H1 (cell line): ENCODE measurements around the gene SLC35E3. TPM values are rescaled to one million over a fixed set of nuclear protein-coding genes. Genes with fewer than 3 reads are reported as not detected.

Experiments used
- CTCF ChIA-PET: fragments of 300-600 bp; sonication (Branson Sonifier 250); formaldehyde crosslinking; loops from one replicate; lab custom pipeline; 2021; ENCODE audit not compliant: partially characterized antibody; lab: Charles Lee
- POLR2A ChIA-PET: fragments of 300-600 bp; sonication (Branson Sonifier 250); formaldehyde crosslinking; loops from one replicate; lab custom pipeline; 2021; ENCODE audit warnings: inconsistent platforms; ENCODE audit not compliant: partially characterized antibody; lab: Charles Lee
- DNase-seq, 2 experiments: peaks; one replicate each; pipeline versions ENCODE4 v3.0.0 to v3.0.0-alpha.2; 2010 to 2022; ENCODE audit warnings: low spot score in 2 of 2, low read depth in 1 of 2, mixed read lengths in 1 of 2
- FAIRE-seq: peaks from 2 replicates; lab custom pipeline; 2011; peaks lifted over from hg19 to GRCh38; lab: Jason Lieb, UNC
- H2AFZ ChIP-seq: 2 replicates; pipeline ENCODE4 v1.8.1; 2012; ENCODE audit warnings: low read length, inconsistent platforms
- H2AK5ac ChIP-seq: 2 replicates; pipeline ENCODE4 v1.6.1; 2013; ENCODE audit warnings: low read depth, low read length
- H2BK120ac ChIP-seq: replicated peaks from 2 replicates; pipeline ENCODE3; 2013; ENCODE audit warnings: low read depth, low read length, inconsistent platforms
- H2BK12ac ChIP-seq: 2 replicates; pipeline ENCODE4 v1.6.1; 2013; ENCODE audit warnings: low read depth, low read length
- H2BK15ac ChIP-seq: 2 replicates; pipeline ENCODE4 v1.6.1; 2013; ENCODE audit warnings: low read length
- H2BK20ac ChIP-seq: 2 replicates; pipeline ENCODE4 v1.6.1; 2013; ENCODE audit warnings: low read length
- H2BK5ac ChIP-seq: 2 replicates; pipeline ENCODE4 v1.6.1; 2013; ENCODE audit warnings: low read depth, low read length
- H3K14ac ChIP-seq: 2 replicates; pipeline ENCODE4 v1.6.1; 2013; ENCODE audit warnings: inconsistent platforms; ENCODE audit not compliant: insufficient read length
- H3K18ac ChIP-seq: 2 replicates; pipeline ENCODE4 v1.6.1; 2013; ENCODE audit warnings: low read length; ENCODE audit errors: extremely low read depth
- H3K23ac ChIP-seq: 2 replicates; pipeline ENCODE4 v1.6.1; 2013; ENCODE audit warnings: inconsistent platforms; ENCODE audit not compliant: insufficient read length
- H3K23me2 ChIP-seq: 2 replicates; pipeline ENCODE4 v1.6.1; 2013; ENCODE audit warnings: low read depth, low read length
- H3K27ac ChIP-seq: 2 replicates; pipeline ENCODE4 v1.6.1; 2011; ENCODE audit warnings: low read depth, low read length, inconsistent platforms
- H3K27me3 ChIP-seq, 4 experiments: replicated peaks in 1 of 4; 1 replicate in 1 of 4; 2 replicates in 3 of 4; pipeline versions ENCODE4 v1.6.1 to v1.8.1; 2011 to 2013; ENCODE audit warnings: low read length in 3 of 4, mild to moderate bottlenecking in 3 of 4, inconsistent platforms in 2 of 4, mixed read lengths in 2 of 4, moderate library complexity in 1 of 4; ENCODE audit not compliant: control insufficient read depth in 3 of 4, insufficient read depth in 3 of 4; ENCODE audit errors: extremely low read depth in 1 of 4
- H3K36me3 ChIP-seq, 4 experiments: 2 replicates each; pipeline versions ENCODE4 v1.6.1 to v1.8.1; 2011 to 2013; ENCODE audit warnings: mild to moderate bottlenecking in 4 of 4, low read length in 3 of 4, moderate library complexity in 2 of 4, control low read depth in 1 of 4, inconsistent platforms in 1 of 4; ENCODE audit not compliant: insufficient read depth in 4 of 4, control insufficient read depth in 2 of 4
- H3K4ac ChIP-seq: replicated peaks from 2 replicates; pipeline ENCODE3; 2013; ENCODE audit warnings: low read length, low read depth, mixed read lengths, inconsistent platforms; ENCODE audit not compliant: insufficient read length
- H3K4me1 ChIP-seq, 4 experiments: replicated peaks in 1 of 4; 1 replicate in 1 of 4; 2 replicates in 3 of 4; pipeline versions ENCODE4 v1.6.1 to v1.8.1; 2011 to 2013; ENCODE audit warnings: low read length in 3 of 4, inconsistent platforms in 2 of 4, mixed read lengths in 1 of 4; ENCODE audit not compliant: insufficient read depth in 4 of 4, control insufficient read depth in 3 of 4
- H3K4me2 ChIP-seq, 2 experiments: 2 replicates each; pipeline versions ENCODE4 v1.6.1 to v1.8.1; 2011 to 2013; ENCODE audit warnings: low read depth in 2 of 2, low read length in 2 of 2, control low read depth in 1 of 2, inconsistent platforms in 1 of 2, mild to moderate bottlenecking in 1 of 2; ENCODE audit not compliant: insufficient read depth in 1 of 2
- H3K4me3 ChIP-seq, 4 experiments: fragments of 200-600, 300-600 bp in 1 of 4; sonication (generic), shearing (Covaris generic), sonication (Bioruptor Twin) in 1 of 4; 2 replicates each; pipeline versions ENCODE4 v1.5.1 to v1.8.1; 2011 to 2016; ENCODE audit warnings: low read length in 4 of 4, low read depth in 3 of 4, control low read depth in 2 of 4, inconsistent platforms in 2 of 4, mild to moderate bottlenecking in 2 of 4, mixed read lengths in 1 of 4, moderate library complexity in 1 of 4; ENCODE audit not compliant: insufficient read depth in 2 of 4; ENCODE audit errors: extremely low read depth in 1 of 4
- H3K56ac ChIP-seq: replicated peaks from 2 replicates; pipeline ENCODE3; 2013; ENCODE audit warnings: low read depth, mild to moderate bottlenecking, mixed read lengths, low read length, inconsistent platforms; ENCODE audit not compliant: insufficient read length
- H3K79me1 ChIP-seq: 2 replicates; pipeline ENCODE4 v1.6.1; 2013; ENCODE audit warnings: low read depth, low read length, control low read depth
- H3K79me2 ChIP-seq, 2 experiments: 2 replicates each; pipeline versions ENCODE4 v1.6.1 to v1.8.1; 2012 to 2013; ENCODE audit warnings: low read length in 2 of 2, mild to moderate bottlenecking in 2 of 2, inconsistent platforms in 1 of 2; ENCODE audit not compliant: insufficient read depth in 2 of 2, control insufficient read depth in 1 of 2
- H3K9ac ChIP-seq, 4 experiments: replicated peaks in 1 of 4; 1 replicate in 1 of 4; 2 replicates in 3 of 4; pipeline versions ENCODE4 v1.6.1 to v1.8.1; 2011 to 2013; ENCODE audit warnings: low read depth in 3 of 4, low read length in 3 of 4, control low read depth in 2 of 4, mild to moderate bottlenecking in 2 of 4, moderate library complexity in 2 of 4, inconsistent platforms in 1 of 4; ENCODE audit errors: extremely low read depth in 1 of 4
- H3K9me3 ChIP-seq, 2 experiments: 2 replicates each; pipeline versions ENCODE4 v1.6.1 to v1.8.1; 2012 to 2013; ENCODE audit warnings: mild to moderate bottlenecking in 2 of 2, moderate library complexity in 2 of 2, control low read depth in 1 of 2, inconsistent platforms in 1 of 2, low read depth in 1 of 2, low read length in 1 of 2, mixed read lengths in 1 of 2; ENCODE audit not compliant: insufficient read depth in 2 of 2
- H4K20me1 ChIP-seq, 2 experiments: replicated peaks in 1 of 2; 2 replicates each; pipeline versions ENCODE3 to v1.8.1; 2011 to 2013; ENCODE audit warnings: inconsistent platforms in 2 of 2, low read length in 2 of 2, mild to moderate bottlenecking in 1 of 2; ENCODE audit not compliant: insufficient read depth in 2 of 2, control insufficient read depth in 1 of 2
- H4K5ac ChIP-seq: 2 replicates; pipeline ENCODE4 v1.6.1; 2013; ENCODE audit warnings: low read length, low read depth, mixed read lengths, inconsistent platforms; ENCODE audit not compliant: insufficient read length
- H4K8ac ChIP-seq: 2 replicates; pipeline ENCODE4 v1.8.0; 2013; ENCODE audit warnings: mild to moderate bottlenecking, moderate library complexity, low read length, inconsistent platforms; ENCODE audit not compliant: insufficient read depth; ENCODE audit errors: extremely low read depth
- H4K91ac ChIP-seq: replicated peaks from 2 replicates; pipeline ENCODE3; 2013; ENCODE audit warnings: low read length, mixed read lengths, inconsistent platforms; ENCODE audit not compliant: insufficient read length
- WGBS, 2 experiments: shearing (Covaris generic) in 1 of 2; methylation state at CpG; one replicate each; pipeline versions ENCODE4 v1.1.6 to v1.1.7; 2013 to 2015; ENCODE audit warnings: low lambda C conversion rate in 2 of 2, mixed read lengths in 2 of 2, inconsistent platforms in 1 of 2, low coverage in 1 of 2, missing lambda C conversion rate in 1 of 2; ENCODE audit not compliant: insufficient replicate concordance in 2 of 2, insufficient coverage in 1 of 2, insufficient read length in 1 of 2; ENCODE audit errors: extremely low coverage in 1 of 2, missing lambda C conversion rate in 1 of 2; 5-methylcytosine and 5-hydroxymethylcytosine counted together
- polyA plus RNA-seq, 7 experiments: library from polyadenylated mRNA; depleted of rRNA in 3 of 7; stranded (reverse) in 5 of 7; unstranded in 2 of 7; fragments of >200 nt in 5 of 7; fragments of 200-250 nt in 2 of 7; gene quantifications; 1 replicate in 5 of 7; 2 replicates in 1 of 7; 4 replicates in 1 of 7; pipeline versions ENCODE4 v1.2.1 to v1.2.3, GENCODE V29; 2011 to 2013; ENCODE audit warnings: missing spikeins in 2 of 7, mixed read lengths in 2 of 7
- total RNA-seq: library from RNA; stranded (reverse); fragmentation: NEBNext Ultra II Directional; extraction: Animal tissue kit (Norgen Biotek cat#: 25700); gene quantifications from 2 replicates; pipeline ENCODE4 v1.2.1, GENCODE V29; 2021

Gene SLC35E3
- total and polyA plus RNA-seq, 2 of the 8 experiments (the other 6 are each of a cell fraction or from before 2014, with no cell fraction given) = 10.0 to 10.9 TPM

GRCh38 chr12:68771223-68771925, 25.4 kb downstream of the SLC35E3 start:
- Histone ChIP-seq H3K9me3 (no peaks in the 10 kb centered on the region), H2BK20ac (no peak overlapping the region), H2BK5ac (no peak overlapping the region), H2AFZ (no peak overlapping the region), H3K56ac (no peak overlapping the region), H3K36me3 (peaks cover 0 to 7% (median under 1%) of the 10 kb centered on the region in 4 experiments; a peak in 2 of 8 replicates), H3K4me1 (no peaks in the 10 kb centered on the region), H4K91ac (no peak overlapping the region), H2AK5ac (no peak overlapping the region), H3K79me2 (no peaks in the 10 kb centered on the region), H4K8ac (no peak overlapping the region), H2BK120ac (no peak overlapping the region), H4K5ac (no peak overlapping the region), H3K4ac (no peak overlapping the region), H3K9ac (no peak overlapping the region), H3K14ac (no peak overlapping the region), H2BK15ac (no peak overlapping the region), H3K4me2 (no peak overlapping the region), H4K20me1 (no peaks in the 10 kb centered on the region), H2BK12ac (no peak overlapping the region), H3K79me1 (no peaks in the 10 kb centered on the region), H3K27me3 (no peaks in the 10 kb centered on the region), H3K27ac (no peak overlapping the region), H3K18ac (no peak overlapping the region), H3K4me3 (no peak overlapping the region), H3K23ac (no peak overlapping the region), H3K23me2 (no peaks in the 10 kb centered on the region)
- CTCF ChIA-PET = no interaction called here
- POLR2A ChIA-PET = interaction anchor here (0.6 to 1.9 kb wide), 7 partner anchors 9 to 331 kb away, joined by 3 to 6 read pairs (median 5); partner anchors contain the start of gene MDM2
- DNase-seq (no peak), FAIRE-seq (no peak)
- 84% methylated on average over 5 of the region's 5 CpGs; no CpG with 5 or more reads in 1 of the 2 experiments for WGBS, 2 experiments
